AG09319 (cell line): Measurements from ENCODE around the gene HYAL1.

Experiments used
- DNase-seq: peaks from one replicate; pipeline ENCODE4 v3.0.0-alpha.2; 2010; ENCODE audit warnings: low read depth; ENCODE audit errors: extremely low read depth
- CTCF ChIP-seq: IDR thresholded peaks from 2 replicates; pipeline ENCODE4 v1.5.1; 2011; ENCODE audit warnings: low read depth, mild to moderate bottlenecking, inconsistent platforms, low read length, moderate library complexity

Gene HYAL1

DNA sequence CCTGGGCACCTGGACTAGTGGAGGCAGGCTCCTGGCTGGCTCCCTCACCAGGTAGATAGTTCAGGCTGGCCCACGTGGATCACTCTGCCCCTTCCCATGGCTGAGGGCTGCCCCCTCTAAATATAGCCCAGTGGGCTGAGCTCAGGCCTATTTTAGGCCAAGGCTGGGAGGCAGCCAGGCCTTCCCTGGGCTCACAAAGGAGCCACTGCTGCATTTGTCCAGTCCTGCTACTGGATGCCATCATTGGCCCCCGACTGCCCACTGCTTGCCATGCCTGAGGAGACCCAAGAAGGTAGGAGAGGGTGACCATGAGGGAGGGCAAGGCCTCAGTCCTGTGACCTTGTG is 24.5 kb downstream of the HYAL1 start, which contains the start of gene LSMEM2:
TSS of gene LSMEM2 (plus strand) at position 208 of the 345 bp plus-strand sequence. CDS start at position 235, 27 bp downstream.
- no peak for TF ChIP-seq CTCF
- DNase-seq, result no peak

DNA sequence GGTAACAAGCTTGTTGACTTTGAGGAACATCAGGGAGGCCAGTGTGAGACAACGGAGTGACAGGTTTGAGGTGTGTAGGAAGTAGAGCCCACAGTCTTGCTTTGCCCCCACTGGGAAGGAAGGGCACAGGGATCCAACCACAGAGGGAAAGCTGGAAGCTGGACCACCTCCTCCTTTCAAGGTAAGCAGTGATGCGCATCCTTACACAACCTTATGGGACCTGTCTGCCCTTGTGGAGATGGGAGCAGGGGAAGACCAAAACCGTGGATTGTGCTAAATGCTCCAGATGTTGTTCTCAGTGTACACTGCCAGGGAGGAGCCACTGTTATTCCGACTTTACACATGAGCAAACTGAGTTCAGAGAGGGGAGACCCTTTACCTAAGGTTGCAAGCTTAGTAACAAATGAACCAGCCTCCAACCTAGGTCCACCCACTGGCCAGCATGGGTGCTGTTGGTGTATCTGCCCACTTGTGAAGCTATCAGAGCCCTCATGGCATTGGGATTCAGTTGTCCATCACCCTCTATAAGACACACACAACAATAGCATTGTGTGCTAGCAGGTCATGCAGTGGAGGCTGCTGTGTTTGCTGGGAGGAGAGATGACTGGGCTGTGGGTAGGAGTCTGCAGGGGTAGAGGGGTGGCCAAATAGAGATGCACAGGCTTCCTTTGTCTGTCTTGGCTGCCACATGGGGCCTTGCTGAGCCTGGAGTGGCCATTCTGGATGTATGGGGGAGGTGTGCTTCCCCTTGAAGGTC is 25.1 kb downstream of the HYAL1 start:
- DNase-seq, result no peak
- no peak for TF ChIP-seq CTCF

GRCh38 chr3:50276762-50277101 is 26.6 kb downstream of the HYAL1 start:
- TF ChIP-seq CTCF, result no peak

DNA sequence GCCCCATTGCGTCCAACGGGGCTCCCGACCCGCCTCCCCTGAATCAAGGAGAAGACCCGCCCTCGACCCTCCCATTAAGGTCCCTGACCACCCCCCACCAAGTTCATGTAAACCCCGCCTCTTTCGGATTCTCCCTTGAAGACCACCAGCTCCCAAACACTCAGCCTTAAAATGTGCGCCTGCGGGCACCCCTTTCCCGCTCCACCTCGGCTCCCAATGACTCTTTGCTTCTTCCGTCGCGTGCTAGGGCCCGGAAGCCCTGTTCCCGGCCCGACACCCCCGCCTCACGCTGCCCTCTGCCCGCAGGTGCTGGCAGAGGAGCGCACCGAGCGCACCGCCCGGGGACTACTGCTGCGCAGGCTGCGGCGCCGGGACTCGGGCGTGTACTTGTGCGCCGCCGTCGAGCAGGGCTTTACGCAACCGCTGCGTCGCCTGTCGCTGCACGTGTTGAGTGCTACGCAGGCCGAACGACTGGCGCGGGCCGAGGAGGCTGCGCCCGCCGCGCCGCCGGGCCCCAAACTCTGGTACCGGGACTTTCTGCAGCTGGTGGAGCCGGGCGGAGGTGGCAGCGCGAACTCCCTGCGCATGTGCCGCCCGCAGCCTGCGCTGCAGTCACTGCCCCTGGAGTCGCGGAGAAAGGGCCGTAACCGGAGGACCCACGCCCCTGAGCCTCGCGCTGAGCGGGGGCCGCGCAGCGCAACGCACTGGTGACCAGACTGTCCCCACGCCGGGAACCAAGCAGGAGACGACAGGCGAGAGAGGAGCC is 27.2 kb downstream of the HYAL1 start:
- TF ChIP-seq CTCF, result no peak

More at GRCh38 chr3:50276762-50277101, 26.6 kb downstream of the HYAL1 start:
- no peak for DNase-seq

GRCh38 chr3:50275141-50275995 is 28.0 kb downstream of the HYAL1 start:
- TF ChIP-seq CTCF, result no peak
- no peak for DNase-seq

More for the DNA sequence above, 27.2 kb downstream of the HYAL1 start:
- no peak for DNase-seq

GRCh38 chr3:50274371-50275104 is 28.8 kb downstream of the HYAL1 start:
- DNase-seq, result no peak
- peak; percentile 63 for TF ChIP-seq CTCF
